Astrocyte (in vitro differentiated cells and primary cell): ENCODE data around the gene MTA3. TPM values are rescaled to one million over a fixed set of nuclear protein-coding genes. Genes with fewer than 3 reads are reported as not detected.
"Not testable (repeated sequence)": the region's sequence is repeated elsewhere in the genome, so short reads cannot be mapped to it uniquely, and the experiment has no call there.

Source experiments
- DNase-seq: peaks from one replicate; pipeline ENCODE4 v3.0.0-alpha.2; 2010; ENCODE audit warnings: low read depth
- FAIRE-seq: peaks from 2 replicates; lab custom pipeline; 2011; peaks lifted over from hg19 to GRCh38; lab: Jason Lieb, UNC
- H2AFZ ChIP-seq: 2 replicates; pipeline ENCODE4 v1.6.0; 2012; ENCODE audit warnings: low read depth, low read length, inconsistent platforms
- H3K27ac ChIP-seq: 2 replicates; pipeline ENCODE4 v1.5.1; 2011; ENCODE audit warnings: low read depth, low read length, inconsistent platforms
- H3K27me3 ChIP-seq: 2 replicates; pipeline ENCODE4 v1.6.0; 2011; ENCODE audit warnings: low read length, inconsistent platforms; ENCODE audit not compliant: insufficient read depth
- H3K36me3 ChIP-seq: 2 replicates; pipeline ENCODE4 v1.5.1; 2011; ENCODE audit warnings: low read length, inconsistent platforms; ENCODE audit not compliant: insufficient read depth
- H3K4me1 ChIP-seq: 2 replicates; pipeline ENCODE4 v1.5.1; 2011; ENCODE audit warnings: low read length, inconsistent platforms; ENCODE audit not compliant: insufficient read depth
- H3K4me2 ChIP-seq: 2 replicates; pipeline ENCODE4 v1.6.0; 2012; ENCODE audit warnings: low read length, inconsistent platforms
- H3K4me3 ChIP-seq: 2 replicates; pipeline ENCODE4 v1.5.1; 2011; ENCODE audit warnings: low read depth, mild to moderate bottlenecking, low read length, inconsistent platforms; ENCODE audit not compliant: insufficient read depth
- H3K79me2 ChIP-seq: 2 replicates; pipeline ENCODE4 v1.6.0; 2012; ENCODE audit warnings: mild to moderate bottlenecking, low read length, inconsistent platforms; ENCODE audit not compliant: insufficient read depth
- H3K9ac ChIP-seq: 2 replicates; pipeline ENCODE4 v1.6.0; 2012; ENCODE audit warnings: mild to moderate bottlenecking, low read length, inconsistent platforms
- H3K9me3 ChIP-seq: 2 replicates; pipeline ENCODE4 v1.5.1; 2012; ENCODE audit warnings: low read depth, mild to moderate bottlenecking, low read length, inconsistent platforms; ENCODE audit not compliant: insufficient read depth
- H4K20me1 ChIP-seq: 2 replicates; pipeline ENCODE4 v1.6.0; 2012; ENCODE audit warnings: low read length, inconsistent platforms; ENCODE audit not compliant: insufficient read depth
- H3K27ac Mint-ChIP-seq: one replicate; pipeline ENCODE4 v1.8.0; 2021; ENCODE audit warnings: mild to moderate bottlenecking, mixed read lengths; ENCODE audit not compliant: unreplicated experiment
- H3K27me3 Mint-ChIP-seq: one replicate; pipeline ENCODE4 v1.8.0; 2021; ENCODE audit warnings: low read depth, mixed read lengths; ENCODE audit not compliant: unreplicated experiment
- H3K36me3 Mint-ChIP-seq: one replicate; pipeline ENCODE4 v1.8.0; 2021; ENCODE audit warnings: low read depth, mixed read lengths; ENCODE audit not compliant: unreplicated experiment
- H3K4me1 Mint-ChIP-seq: one replicate; pipeline ENCODE4 v1.8.0; 2021; ENCODE audit warnings: low read depth, mixed read lengths; ENCODE audit not compliant: unreplicated experiment
- H3K4me3 Mint-ChIP-seq: one replicate; pipeline ENCODE4 v1.8.0; 2021; ENCODE audit warnings: mild to moderate bottlenecking, moderate library complexity, mixed read lengths; ENCODE audit not compliant: unreplicated experiment
- H3K9me3 Mint-ChIP-seq: one replicate; pipeline ENCODE4 v1.8.0; 2021; ENCODE audit warnings: mild to moderate bottlenecking, mixed read lengths; ENCODE audit not compliant: unreplicated experiment
- EZH2 ChIP-seq: IDR thresholded peaks from 2 replicates; pipeline ENCODE4 v1.6.1; 2012; ENCODE audit warnings: mild to moderate bottlenecking, low read length, inconsistent platforms; ENCODE audit not compliant: insufficient read depth
- total RNA-seq: library from RNA; stranded (reverse); gene quantifications from 2 replicates; pipeline ENCODE4 v1.2.1, GENCODE V29; 2021
- TF ChIP-seq, protein P1 (sequence below): IDR thresholded peaks from 2 replicates; pipeline ENCODE4 v1.5.1; 2011; ENCODE audit warnings: low read depth, mild to moderate bottlenecking, inconsistent platforms, low read length, moderate library complexity; ENCODE audit not compliant: insufficient read depth

The MTA3 gene
- total RNA-seq, 1 donor from 2014 or later = 69.4 TPM

GRCh38 chr2:42614838-42615237, 46.4 kb downstream of the MTA3 start:
- H3K36me3 ChIP-seq = no peaks in the 10 kb centered on the region
- no peak overlapping the region for H3K9ac ChIP-seq
- no peaks in the 10 kb centered on the region for H4K20me1 ChIP-seq
- H3K4me2 ChIP-seq = no peak overlapping the region
- H3K4me1 ChIP-seq = peaks cover 10% of the 10 kb centered on the region
- no peak for TF ChIP-seq EZH2
- TF ChIP-seq, protein P1, sequence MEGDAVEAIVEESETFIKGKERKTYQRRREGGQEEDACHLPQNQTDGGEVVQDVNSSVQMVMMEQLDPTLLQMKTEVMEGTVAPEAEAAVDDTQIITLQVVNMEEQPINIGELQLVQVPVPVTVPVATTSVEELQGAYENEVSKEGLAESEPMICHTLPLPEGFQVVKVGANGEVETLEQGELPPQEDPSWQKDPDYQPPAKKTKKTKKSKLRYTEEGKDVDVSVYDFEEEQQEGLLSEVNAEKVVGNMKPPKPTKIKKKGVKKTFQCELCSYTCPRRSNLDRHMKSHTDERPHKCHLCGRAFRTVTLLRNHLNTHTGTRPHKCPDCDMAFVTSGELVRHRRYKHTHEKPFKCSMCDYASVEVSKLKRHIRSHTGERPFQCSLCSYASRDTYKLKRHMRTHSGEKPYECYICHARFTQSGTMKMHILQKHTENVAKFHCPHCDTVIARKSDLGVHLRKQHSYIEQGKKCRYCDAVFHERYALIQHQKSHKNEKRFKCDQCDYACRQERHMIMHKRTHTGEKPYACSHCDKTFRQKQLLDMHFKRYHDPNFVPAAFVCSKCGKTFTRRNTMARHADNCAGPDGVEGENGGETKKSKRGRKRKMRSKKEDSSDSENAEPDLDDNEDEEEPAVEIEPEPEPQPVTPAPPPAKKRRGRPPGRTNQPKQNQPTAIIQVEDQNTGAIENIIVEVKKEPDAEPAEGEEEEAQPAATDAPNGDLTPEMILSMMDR = no peak
- peaks cover 6% of the 10 kb centered on the region for H3K36me3 Mint-ChIP-seq
- H3K9me3 Mint-ChIP-seq = no peaks in the 10 kb centered on the region
- H3K4me1 Mint-ChIP-seq = peaks cover 13% of the 10 kb centered on the region
- no peak overlapping the region for H3K27ac Mint-ChIP-seq
- H3K27me3 ChIP-seq = no peaks in the 10 kb centered on the region
- no peak for FAIRE-seq
- H3K79me2 ChIP-seq = no peaks in the 10 kb centered on the region
- no peak overlapping the region for H3K27ac ChIP-seq
- no peak for DNase-seq
- no peaks in the 10 kb centered on the region for H3K9me3 ChIP-seq
- no peak overlapping the region for H3K4me3 Mint-ChIP-seq
- H2AFZ ChIP-seq = no peak overlapping the region
- no peak overlapping the region for H3K4me3 ChIP-seq
- no peaks in the 10 kb centered on the region for H3K27me3 Mint-ChIP-seq

DNA sequence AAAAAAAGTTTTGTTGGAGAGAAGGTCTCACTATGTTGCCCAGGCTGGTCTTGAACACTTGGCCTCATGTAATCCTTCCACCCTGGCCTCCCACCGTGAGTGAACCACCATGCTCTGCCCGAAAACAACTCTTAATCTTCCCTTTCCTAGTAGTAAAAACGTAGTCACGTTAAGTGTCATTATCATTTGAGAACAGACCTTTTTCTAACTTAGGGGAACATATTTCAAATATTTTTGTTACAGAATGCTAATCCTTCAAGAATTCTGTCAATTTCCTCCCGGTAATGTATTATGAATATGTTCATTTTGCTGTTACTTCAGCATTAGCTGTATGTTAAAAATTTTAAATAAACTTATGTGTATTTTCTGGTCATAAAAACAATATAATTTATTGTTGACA, 49.7 kb downstream of the MTA3 start:
- FAIRE-seq = no peak
- no peak overlapping the region for H2AFZ ChIP-seq
- H3K27ac Mint-ChIP-seq = no peak overlapping the region
- TF ChIP-seq, protein P1 = no peak
- H3K4me1 Mint-ChIP-seq = peaks cover 13% of the 10 kb centered on the region
- no peaks in the 10 kb centered on the region for H3K27me3 Mint-ChIP-seq
- H3K27me3 ChIP-seq = no peaks in the 10 kb centered on the region
- no peak for DNase-seq
- H4K20me1 ChIP-seq = peaks cover 6% of the 10 kb centered on the region
- peaks cover 10% of the 10 kb centered on the region for H3K4me1 ChIP-seq
- no peak overlapping the region for H3K4me2 ChIP-seq
- no peak overlapping the region for H3K9ac ChIP-seq
- H3K36me3 ChIP-seq = no peaks in the 10 kb centered on the region
- no peaks in the 10 kb centered on the region for H3K9me3 Mint-ChIP-seq
- peaks cover 5% of the 10 kb centered on the region for H3K36me3 Mint-ChIP-seq
- H3K4me3 Mint-ChIP-seq = no peak overlapping the region
- H3K79me2 ChIP-seq = no peaks in the 10 kb centered on the region
- H3K4me3 ChIP-seq = no peak overlapping the region
- no peaks in the 10 kb centered on the region for H3K9me3 ChIP-seq
- H3K27ac ChIP-seq = no peak overlapping the region

- H3K4me1 ChIP-seq = peaks cover 10% of the 10 kb centered on the region
- peak overlapping the region; percentile 58 for H3K27ac ChIP-seq
- Mint-ChIP-seq H3K4me1 (peaks cover 11% of the 10 kb centered on the region), H3K4me3 (no peak overlapping the region), H3K27ac (no peak overlapping the region), H3K9me3 (no peaks in the 10 kb centered on the region), H3K27me3 (no peaks in the 10 kb centered on the region), H3K36me3 (peaks cover 5% of the 10 kb centered on the region)
- no peak overlapping the region for H2AFZ ChIP-seq
- no peak overlapping the region for H3K4me3 ChIP-seq
- FAIRE-seq = peak; percentile 43
- no peaks in the 10 kb centered on the region for H3K9me3 ChIP-seq
- no peaks in the 10 kb centered on the region for H3K27me3 ChIP-seq
- H3K9ac ChIP-seq = peak overlapping the region; percentile 17
- H3K79me2 ChIP-seq = no peaks in the 10 kb centered on the region
- no peaks in the 10 kb centered on the region for H3K36me3 ChIP-seq
- peak overlapping the region; percentile 61 for H3K4me2 ChIP-seq
- DNase-seq = peak; percentile 85
- TF ChIP-seq EZH2 = no peak
- TF ChIP-seq, protein P1 = no peak
- peaks cover 13% of the 10 kb centered on the region for H4K20me1 ChIP-seq
Measured at GRCh38 chr2:42618972-42619371, 50.5 kb downstream of the MTA3 start.

DNA sequence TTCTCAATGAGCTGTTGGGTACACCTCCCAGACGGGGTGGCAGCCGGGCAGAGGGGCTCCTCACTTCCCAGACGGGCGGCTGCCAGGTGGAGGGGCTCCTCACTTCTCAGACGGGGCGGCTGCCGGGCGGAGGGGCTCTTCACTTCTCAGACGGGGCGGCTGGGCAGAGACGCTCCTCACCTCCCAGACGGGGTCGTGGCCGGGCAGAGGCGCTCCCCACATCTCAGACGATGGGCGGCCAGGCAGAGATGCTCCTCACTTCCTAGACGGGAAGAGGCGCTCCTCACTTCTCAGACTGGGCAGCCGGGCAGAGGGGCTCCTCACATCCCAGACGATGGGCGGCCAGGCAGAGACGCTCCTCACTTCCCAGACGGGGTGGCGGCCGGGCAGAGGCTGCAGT, 53.2 kb downstream of the MTA3 start:
- peaks cover 11% of the 10 kb centered on the region for H3K4me1 Mint-ChIP-seq
- H3K9ac ChIP-seq, H3K27ac Mint-ChIP-seq, DNase-seq, H2AFZ ChIP-seq, H3K4me3 Mint-ChIP-seq, H3K27me3 Mint-ChIP-seq, H3K36me3 Mint-ChIP-seq, H3K4me2 ChIP-seq, FAIRE-seq, H3K9me3 Mint-ChIP-seq, H3K36me3 ChIP-seq, H3K9me3 ChIP-seq, H3K4me3 ChIP-seq, H3K27me3 ChIP-seq, H3K27ac ChIP-seq, H3K79me2 ChIP-seq: not testable (repeated sequence)
- Histone ChIP-seq H3K4me1 (peaks cover 10% of the 10 kb centered on the region), H4K20me1 (peaks cover 13% of the 10 kb centered on the region)
